A549 (cell line): ENCODE data around the gene HOXC11. TPM values are rescaled to one million over a fixed set of nuclear protein-coding genes. Genes with fewer than 3 reads are reported as not detected.

ENCODE experiments used
- ATAC-seq, 2 experiments: fragments of 200-7000 bp in 1 of 2; fragments of >200 bp in 1 of 2; cut with Nextera tagmentation in 1 of 2; cut with Tn5 transposase in 1 of 2; 3 replicates each; pipeline versions ENCODE4 v1.8.0 to v1.9.1; 2018 to 2020; ENCODE audit warnings: mild to moderate bottlenecking in 1 of 2, moderate library complexity in 1 of 2
- CTCF ChIA-PET: fragments of 300-600 bp; sonication (Branson Sonifier 250); formaldehyde crosslinking; extraction: SDS; loops from one replicate; lab custom pipeline; 2021; ENCODE audit warnings: antibody characterized with exemption, inconsistent platforms; lab: Yijun Ruan, JAX
- POLR2A ChIA-PET: fragments of 350-600 bp; formaldehyde crosslinking; extraction: SDS; loops from one replicate; lab custom pipeline; 2021; ENCODE audit warnings: antibody characterized with exemption, inconsistent platforms; lab: Yijun Ruan, JAX
- DNase-seq, 2 experiments: peaks; one replicate each; pipeline versions ENCODE4 v3.0.0 to v3.0.0-alpha.2; 2011 to 2016; ENCODE audit warnings: low read depth in 1 of 2, low spot score in 1 of 2
- FAIRE-seq: peaks from 2 replicates; lab custom pipeline; 2011; peaks lifted over from hg19 to GRCh38; lab: Jason Lieb, UNC
- H3K27ac ChIP-seq, 2 experiments: fragments of >200 bp; sonication (Bioruptor Twin); formaldehyde crosslinking; 3 replicates each; pipeline ENCODE4 v1.5.1; 2016 to 2017
- H3K4me1 ChIP-seq: fragments of >200 bp; sonication (Bioruptor Twin); formaldehyde crosslinking; 3 replicates; pipeline ENCODE4 v1.6.1; 2016
- H3K4me2 ChIP-seq: fragments of >200 bp; sonication (Bioruptor Twin); formaldehyde crosslinking; 3 replicates; pipeline ENCODE4 v1.6.1; 2016
- H3K4me3 ChIP-seq: fragments of >200 bp; sonication (Bioruptor Twin); formaldehyde crosslinking; 3 replicates; pipeline ENCODE4 v1.5.1; 2016
- H3K9me3 ChIP-seq: fragments of >200 bp; sonication (Bioruptor Twin); formaldehyde crosslinking; 3 replicates; pipeline ENCODE4 v1.6.1; 2016
- CEBPB ChIP-seq, 2 experiments: fragments of >200 bp in 1 of 2; sonication (Bioruptor Twin) in 1 of 2; formaldehyde crosslinking in 1 of 2; IDR thresholded peaks; 2 replicates each; pipeline ENCODE4 v1.6.1; 2012 to 2016
- CHD4 ChIP-seq: fragments of 200-600 bp; sonication (generic); IDR thresholded peaks from 2 replicates; pipeline ENCODE4 v1.6.1; 2016; ENCODE audit warnings: antibody characterized with exemption, mild to moderate bottlenecking, borderline replicate concordance
- FOSL2 ChIP-seq, 2 experiments: fragments of 450-650 bp in 1 of 2; fragments of >200 bp in 1 of 2; sonication (Bioruptor Twin) in 1 of 2; formaldehyde crosslinking; IDR thresholded peaks; 2 replicates each; pipeline versions ENCODE4 v1.5.0 to v1.6.1; 2016 to 2020; ENCODE audit warnings: mild to moderate bottlenecking in 1 of 2, moderate library complexity in 1 of 2
- FOXS1 ChIP-seq: fragments of 250-450 bp; sonication (Bioruptor Pico); IDR thresholded peaks from 2 replicates; pipeline ENCODE4 v1.5.0; 2020; ENCODE audit warnings: mild to moderate bottlenecking, moderate library complexity
- HOXB5 ChIP-seq: fragments of 250-450 bp; sonication (Bioruptor Pico); IDR thresholded peaks from 2 replicates; pipeline ENCODE4 v1.5.0; 2020; ENCODE audit warnings: mild to moderate bottlenecking, moderate library complexity
- JUNB ChIP-seq: fragments of >200 bp; sonication (Bioruptor Twin); formaldehyde crosslinking; IDR thresholded peaks from 2 replicates; pipeline ENCODE4 v1.6.1; 2016
- MAFK ChIP-seq: fragments of 450-650 bp; IDR thresholded peaks from 2 replicates; pipeline ENCODE4 v1.6.1; 2014; ENCODE audit not compliant: partially characterized antibody
- POLR2A ChIP-seq: IDR thresholded peaks from 2 replicates; pipeline ENCODE4 v1.6.1; 2012; ENCODE audit warnings: mild to moderate bottlenecking, low read length
- POLR2AphosphoS2 ChIP-seq: conservative IDR thresholded peaks from 2 replicates; pipeline ENCODE4 v1.6.1; 2012; ENCODE audit warnings: low read length, improper control_type of control experiment, inconsistent platforms
- RARB ChIP-seq: fragments of 250-450 bp; sonication (Bioruptor Pico); IDR thresholded peaks from 2 replicates; pipeline ENCODE4 v1.8.0; 2021; ENCODE audit warnings: mild to moderate bottlenecking, moderate library complexity
- TFCP2L1 ChIP-seq: fragments of 250-450 bp; sonication (Bioruptor Pico); IDR thresholded peaks from 2 replicates; pipeline ENCODE4 v1.5.0; 2021; ENCODE audit warnings: mild to moderate bottlenecking
- ZSCAN20 ChIP-seq: fragments of 250-450 bp; sonication (Bioruptor Pico); IDR thresholded peaks from 2 replicates; pipeline ENCODE4 v1.8.0; 2022; ENCODE audit warnings: mild to moderate bottlenecking, moderate library complexity
- WGBS: methylation state at CpG from one replicate; pipeline ENCODE4 v1.1.6; 2017; ENCODE audit errors: missing lambda C conversion rate; 5-methylcytosine and 5-hydroxymethylcytosine counted together
- polyA plus RNA-seq, 4 experiments: library from polyadenylated mRNA; depleted of rRNA in 3 of 4; stranded (reverse); fragments of >200 nt; fragmentation: RNase III in 1 of 4; extraction: RNeasy Plus Mini Kit Qiagen cat#74134 plus additional on column Dnase treatment in 1 of 4; gene quantifications; 2 replicates in 3 of 4; 3 replicates in 1 of 4; pipeline ENCODE4 v1.2.3, GENCODE V29; 2011 to 2017
- TF ChIP-seq, protein P1 (sequence below): IDR thresholded peaks from 2 replicates; pipeline ENCODE4 v1.6.1; 2012
- TF ChIP-seq, protein P2 (sequence below): fragments of 450-650 bp; IDR thresholded peaks from 2 replicates; pipeline ENCODE4 v1.6.1; 2014; ENCODE audit warnings: antibody characterized with exemption
- TF ChIP-seq, protein P3 (sequence below): fragments of >200 bp; sonication (Bioruptor Twin); formaldehyde crosslinking; IDR thresholded peaks from 2 replicates; pipeline ENCODE4 v1.6.1; 2016
- TF ChIP-seq, protein P4 (sequence below): fragments of 150-350 bp; IDR thresholded peaks from 2 replicates; pipeline ENCODE4 v1.6.1; 2014; ENCODE audit warnings: low read depth, mild to moderate bottlenecking, low read length
- TF ChIP-seq, protein P5 (sequence below): fragments of 200-600 bp; sonication (generic); IDR thresholded peaks from 2 replicates; pipeline ENCODE4 v1.6.1; 2016; ENCODE audit warnings: antibody characterized with exemption, mild to moderate bottlenecking, moderate library complexity

The HOXC11 gene
- polyA plus RNA-seq, 2 of the 4 experiments (the other 2 are of a cell fraction): 0.45 to 0.58 TPM

DNA sequence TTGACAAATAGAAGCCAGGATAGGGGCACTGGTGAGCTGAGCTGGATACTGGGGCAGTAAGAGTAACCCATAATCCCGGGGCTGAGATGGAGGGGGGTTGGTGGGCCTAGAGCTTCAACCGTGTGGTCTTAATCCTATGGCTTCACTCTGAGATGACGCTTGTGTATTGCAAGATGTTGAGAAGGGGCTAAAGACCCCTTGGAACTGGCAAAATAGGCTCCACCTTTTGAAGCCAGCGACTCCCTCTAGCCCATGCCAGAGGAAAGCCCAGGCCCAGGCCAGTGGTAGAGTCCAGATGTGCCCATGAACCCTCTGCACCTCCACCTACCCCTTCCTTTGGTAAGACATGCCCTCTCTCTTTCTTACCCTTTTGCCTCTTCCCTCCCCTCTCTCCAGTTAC, 13.6 kb upstream of the HOXC11 start:
- 63% methylated on average over 4 of the region's 4 CpGs for WGBS
- TF ChIP-seq, protein P1, sequence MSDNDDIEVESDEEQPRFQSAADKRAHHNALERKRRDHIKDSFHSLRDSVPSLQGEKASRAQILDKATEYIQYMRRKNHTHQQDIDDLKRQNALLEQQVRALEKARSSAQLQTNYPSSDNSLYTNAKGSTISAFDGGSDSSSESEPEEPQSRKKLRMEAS: no peak
- no peak for TF ChIP-seq JUNB
- TF ChIP-seq, protein P2, sequence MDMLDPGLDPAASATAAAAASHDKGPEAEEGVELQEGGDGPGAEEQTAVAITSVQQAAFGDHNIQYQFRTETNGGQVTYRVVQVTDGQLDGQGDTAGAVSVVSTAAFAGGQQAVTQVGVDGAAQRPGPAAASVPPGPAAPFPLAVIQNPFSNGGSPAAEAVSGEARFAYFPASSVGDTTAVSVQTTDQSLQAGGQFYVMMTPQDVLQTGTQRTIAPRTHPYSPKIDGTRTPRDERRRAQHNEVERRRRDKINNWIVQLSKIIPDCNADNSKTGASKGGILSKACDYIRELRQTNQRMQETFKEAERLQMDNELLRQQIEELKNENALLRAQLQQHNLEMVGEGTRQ: no peak
- no peak for TF ChIP-seq RARB
- no peak for TF ChIP-seq HOXB5
- no peak for TF ChIP-seq POLR2A
- no peak for TF ChIP-seq MAFK
- TF ChIP-seq, protein P3, sequence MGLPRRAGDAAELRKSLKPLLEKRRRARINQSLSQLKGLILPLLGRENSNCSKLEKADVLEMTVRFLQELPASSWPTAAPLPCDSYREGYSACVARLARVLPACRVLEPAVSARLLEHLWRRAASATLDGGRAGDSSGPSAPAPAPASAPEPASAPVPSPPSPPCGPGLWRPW: no peak
- no peak for TF ChIP-seq ZSCAN20 (CRISPR knock-in tag)
- no peak for TF ChIP-seq CHD4
- TF ChIP-seq FOSL2 (IDR thresholded peaks at IDR 0.05): no peak
- TF ChIP-seq FOSL2 (CRISPR knock-in tag; IDR thresholded peaks at IDR 0.05): no peak
- no peak for TF ChIP-seq CEBPB (IDR thresholded peaks at IDR 0.05)
- TF ChIP-seq, protein P4, sequence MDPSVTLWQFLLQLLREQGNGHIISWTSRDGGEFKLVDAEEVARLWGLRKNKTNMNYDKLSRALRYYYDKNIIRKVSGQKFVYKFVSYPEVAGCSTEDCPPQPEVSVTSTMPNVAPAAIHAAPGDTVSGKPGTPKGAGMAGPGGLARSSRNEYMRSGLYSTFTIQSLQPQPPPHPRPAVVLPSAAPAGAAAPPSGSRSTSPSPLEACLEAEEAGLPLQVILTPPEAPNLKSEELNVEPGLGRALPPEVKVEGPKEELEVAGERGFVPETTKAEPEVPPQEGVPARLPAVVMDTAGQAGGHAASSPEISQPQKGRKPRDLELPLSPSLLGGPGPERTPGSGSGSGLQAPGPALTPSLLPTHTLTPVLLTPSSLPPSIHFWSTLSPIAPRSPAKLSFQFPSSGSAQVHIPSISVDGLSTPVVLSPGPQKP: no peak
- TF ChIP-seq, protein P5, sequence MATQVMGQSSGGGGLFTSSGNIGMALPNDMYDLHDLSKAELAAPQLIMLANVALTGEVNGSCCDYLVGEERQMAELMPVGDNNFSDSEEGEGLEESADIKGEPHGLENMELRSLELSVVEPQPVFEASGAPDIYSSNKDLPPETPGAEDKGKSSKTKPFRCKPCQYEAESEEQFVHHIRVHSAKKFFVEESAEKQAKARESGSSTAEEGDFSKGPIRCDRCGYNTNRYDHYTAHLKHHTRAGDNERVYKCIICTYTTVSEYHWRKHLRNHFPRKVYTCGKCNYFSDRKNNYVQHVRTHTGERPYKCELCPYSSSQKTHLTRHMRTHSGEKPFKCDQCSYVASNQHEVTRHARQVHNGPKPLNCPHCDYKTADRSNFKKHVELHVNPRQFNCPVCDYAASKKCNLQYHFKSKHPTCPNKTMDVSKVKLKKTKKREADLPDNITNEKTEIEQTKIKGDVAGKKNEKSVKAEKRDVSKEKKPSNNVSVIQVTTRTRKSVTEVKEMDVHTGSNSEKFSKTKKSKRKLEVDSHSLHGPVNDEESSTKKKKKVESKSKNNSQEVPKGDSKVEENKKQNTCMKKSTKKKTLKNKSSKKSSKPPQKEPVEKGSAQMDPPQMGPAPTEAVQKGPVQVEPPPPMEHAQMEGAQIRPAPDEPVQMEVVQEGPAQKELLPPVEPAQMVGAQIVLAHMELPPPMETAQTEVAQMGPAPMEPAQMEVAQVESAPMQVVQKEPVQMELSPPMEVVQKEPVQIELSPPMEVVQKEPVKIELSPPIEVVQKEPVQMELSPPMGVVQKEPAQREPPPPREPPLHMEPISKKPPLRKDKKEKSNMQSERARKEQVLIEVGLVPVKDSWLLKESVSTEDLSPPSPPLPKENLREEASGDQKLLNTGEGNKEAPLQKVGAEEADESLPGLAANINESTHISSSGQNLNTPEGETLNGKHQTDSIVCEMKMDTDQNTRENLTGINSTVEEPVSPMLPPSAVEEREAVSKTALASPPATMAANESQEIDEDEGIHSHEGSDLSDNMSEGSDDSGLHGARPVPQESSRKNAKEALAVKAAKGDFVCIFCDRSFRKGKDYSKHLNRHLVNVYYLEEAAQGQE: no peak
- TF ChIP-seq POLR2AphosphoS2: no peak
- TF ChIP-seq, all 56 proteins: peak for 0
- ChIA-PET POLR2A (no interaction called here), CTCF (interaction anchor here (0.5 to 2.3 kb wide), 11 partner anchors 10 to 242 kb away, joined by 3 to 10 read pairs (median 4); partner anchors contain the start of gene HOXC10)
- no peak overlapping the region for H3K27ac ChIP-seq
- no peak overlapping the region for H3K4me3 ChIP-seq
- DNase-seq (no peak), ATAC-seq (no peak), FAIRE-seq (no peak)
- H3K4me1 ChIP-seq: peaks cover 4% of the 10 kb centered on the region; the same call in 1 of the 3 replicates
- no peak overlapping the region for H3K4me2 ChIP-seq
- H3K9me3 ChIP-seq: no peaks in the 10 kb centered on the region

DNA sequence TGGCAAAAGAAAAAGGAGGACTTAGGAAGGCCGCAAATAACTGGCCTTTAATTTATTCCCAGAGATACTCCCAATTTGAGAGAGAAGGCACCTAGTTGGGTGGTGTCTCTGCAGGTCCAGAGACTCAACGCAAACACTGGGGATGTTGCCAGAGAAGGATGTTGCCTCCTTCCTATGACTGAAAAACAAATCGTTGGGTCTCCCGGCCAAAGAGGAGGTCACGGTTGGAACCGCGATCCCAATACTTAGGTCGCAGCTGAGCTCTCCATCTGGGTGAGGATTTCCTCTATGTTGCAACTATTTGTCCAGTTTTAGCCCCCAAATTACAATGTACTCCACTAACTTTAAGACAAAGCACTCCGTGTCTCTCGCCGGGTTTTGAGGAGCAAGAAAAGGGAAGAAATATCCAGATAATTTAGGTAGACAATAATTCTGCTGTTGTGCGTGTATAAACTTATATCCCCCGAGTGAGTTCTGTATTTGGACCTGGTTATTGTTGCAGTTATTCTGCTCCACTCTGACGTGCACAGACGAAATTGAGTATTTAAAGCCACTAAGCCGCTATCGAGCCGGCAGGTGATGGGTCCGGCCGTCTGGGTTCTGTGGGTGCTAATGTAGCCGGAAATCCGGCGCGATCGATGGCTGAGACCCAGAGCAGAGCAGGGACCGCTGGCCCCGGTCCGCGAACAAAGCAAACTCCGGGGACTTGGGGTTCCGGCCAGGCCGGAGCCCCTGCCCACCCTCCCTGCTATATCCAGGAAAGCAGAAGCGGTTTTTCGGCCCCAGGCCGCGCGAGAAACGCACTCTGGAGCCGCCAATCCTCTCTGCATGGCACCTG, 12.5 kb upstream of the HOXC11 start:
- DNase-seq (no peak), ATAC-seq (no peak), FAIRE-seq (no peak)
- no peak overlapping the region for H3K27ac ChIP-seq
- no peaks in the 10 kb centered on the region for H3K9me3 ChIP-seq
- peaks cover 9% of the 10 kb centered on the region; the same call in 1 of the 3 replicates for H3K4me1 ChIP-seq
- ChIA-PET CTCF (interaction anchor here (0.9 to 2.3 kb wide), 8 partner anchors 8 to 258 kb away, joined by 3 to 10 read pairs (median 5); partner anchors contain the start of gene HOXC10), POLR2A (no interaction called here)
- H3K4me3 ChIP-seq: no peak overlapping the region
- no peak overlapping the region for H3K4me2 ChIP-seq
- TF ChIP-seq, protein P4: no peak
- TF ChIP-seq TFCP2L1 (no peak), FOXS1 (CRISPR knock-in tag) (no peak)
- TF ChIP-seq, protein P5: no peak
- 90% methylated on average over 39 of the region's 39 CpGs for WGBS
